HS-5 (cell line): ENCODE data around the gene SPATS2.

ENCODE experiments used
- DNase-seq: peaks from one replicate; pipeline ENCODE4 v3.0.0-alpha.2; 2012; ENCODE audit warnings: low read depth

The SPATS2 gene

DNA sequence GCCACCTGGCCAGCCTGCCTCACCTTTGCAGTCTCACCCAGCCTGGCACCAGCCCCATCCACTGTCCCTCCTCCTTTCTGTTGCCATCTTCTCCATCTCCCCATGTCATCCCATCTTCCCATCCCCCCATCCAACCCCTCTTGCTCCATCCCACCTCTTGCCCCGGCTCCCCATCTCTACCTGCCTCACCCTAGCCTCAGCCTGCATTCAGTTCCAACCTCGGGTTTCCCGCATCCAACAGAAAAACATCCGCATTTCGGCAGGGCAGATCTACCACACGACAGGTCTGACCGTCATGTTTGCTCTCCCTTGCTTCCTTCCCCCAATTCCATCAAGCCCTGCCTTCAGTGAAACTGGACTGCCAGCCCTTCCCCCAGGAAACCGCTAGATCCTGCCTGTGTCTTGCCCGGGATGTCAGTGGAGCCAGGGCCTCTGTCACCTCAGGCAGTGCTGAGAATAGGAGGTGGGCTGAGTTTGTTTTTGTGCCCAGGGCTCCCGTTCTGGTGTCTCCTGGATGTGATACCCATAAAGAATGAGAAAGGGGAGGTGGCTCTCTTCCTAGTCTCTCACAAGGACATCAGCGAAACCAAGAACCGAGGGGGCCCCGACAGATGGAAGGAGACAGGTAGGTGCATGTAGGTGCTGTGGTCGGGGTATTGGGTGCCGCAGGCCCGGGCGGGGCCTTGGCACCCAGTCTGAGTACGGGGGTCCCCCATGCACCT lies 174.0 kb downstream of the SPATS2 start:
- DNase-seq = no peak

DNA sequence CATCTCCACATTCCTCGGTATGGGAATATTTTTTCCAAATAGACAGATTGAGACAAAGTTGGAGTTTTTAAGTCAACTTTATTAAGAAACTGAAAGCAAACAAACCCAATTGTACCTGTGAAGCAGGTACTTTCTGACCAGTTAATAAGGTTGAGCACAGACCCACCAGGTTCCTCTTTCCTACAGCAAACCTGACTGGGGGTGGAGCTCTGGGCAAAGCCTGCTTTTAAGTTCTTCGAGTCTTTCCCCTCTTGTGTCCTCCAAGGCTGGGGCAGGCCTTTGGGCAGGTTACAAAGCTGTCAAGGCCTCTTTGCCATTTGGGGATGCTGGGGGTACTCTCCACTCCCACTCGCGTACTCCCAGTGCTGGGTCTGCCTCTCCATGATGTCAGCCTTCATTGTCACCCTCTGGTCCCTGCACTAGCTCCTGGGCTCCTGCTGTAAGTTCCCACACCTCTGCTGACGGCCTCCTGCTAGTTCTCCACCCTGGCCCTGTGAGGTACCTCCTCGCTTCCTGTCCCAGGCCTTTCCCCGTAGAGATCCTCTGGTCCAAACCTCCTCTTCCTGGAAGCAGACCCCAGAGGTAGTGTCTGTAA lies 174.7 kb downstream of the SPATS2 start:
- no peak for DNase-seq

DNA sequence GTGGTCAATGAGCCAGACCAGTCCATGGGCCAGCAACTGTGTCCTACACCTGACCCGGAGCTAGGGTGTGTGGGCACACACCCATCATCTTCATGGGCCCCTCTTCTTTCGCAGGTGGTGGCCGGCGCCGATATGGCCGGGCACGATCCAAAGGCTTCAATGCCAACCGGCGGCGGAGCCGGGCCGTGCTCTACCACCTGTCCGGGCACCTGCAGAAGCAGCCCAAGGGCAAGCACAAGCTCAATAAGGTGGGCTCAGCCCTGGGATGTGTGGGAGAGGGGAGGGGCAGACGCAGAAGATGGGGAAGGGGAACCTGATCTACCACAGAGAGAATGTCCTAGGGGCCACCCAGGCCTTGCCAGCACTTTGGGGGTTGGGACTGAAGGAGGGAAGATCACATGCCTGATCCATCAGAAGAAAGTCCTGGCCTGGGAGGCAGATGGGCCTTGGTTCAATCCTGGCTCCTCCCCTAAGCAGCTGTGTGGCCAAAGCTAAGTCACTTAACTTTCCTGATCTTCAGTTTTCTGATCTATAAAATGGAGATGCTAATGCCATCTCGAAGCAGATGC lies 175.4 kb downstream of the SPATS2 start:
- no peak for DNase-seq

DNA sequence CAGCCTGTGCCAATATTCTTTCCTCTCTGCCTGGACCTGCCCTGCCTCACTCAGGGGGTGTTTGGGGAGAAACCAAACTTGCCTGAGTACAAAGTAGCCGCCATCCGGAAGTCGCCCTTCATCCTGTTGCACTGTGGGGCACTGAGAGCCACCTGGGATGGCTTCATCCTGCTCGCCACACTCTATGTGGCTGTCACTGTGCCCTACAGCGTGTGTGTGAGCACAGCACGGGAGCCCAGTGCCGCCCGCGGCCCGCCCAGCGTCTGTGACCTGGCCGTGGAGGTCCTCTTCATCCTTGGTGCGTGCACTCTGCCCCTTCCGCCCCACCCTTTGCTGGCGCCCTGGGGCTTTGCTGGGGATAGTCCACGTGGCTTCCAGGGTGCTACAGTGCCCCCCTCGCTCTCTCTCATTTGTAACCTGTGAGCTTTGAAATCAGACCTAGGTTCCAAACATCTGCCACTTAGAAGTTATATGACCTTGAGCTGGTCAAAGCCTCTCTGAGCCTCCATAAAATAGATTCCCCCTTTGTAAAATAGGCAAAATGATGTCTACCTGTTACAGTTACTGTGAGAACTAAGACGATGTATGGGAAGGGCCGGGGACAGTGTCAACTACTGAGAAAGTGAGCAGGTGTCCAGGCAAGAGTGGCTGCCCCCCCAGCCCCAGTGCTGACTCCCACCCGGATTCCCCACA lies 176.1 kb downstream of the SPATS2 start:
- no peak for DNase-seq

DNA sequence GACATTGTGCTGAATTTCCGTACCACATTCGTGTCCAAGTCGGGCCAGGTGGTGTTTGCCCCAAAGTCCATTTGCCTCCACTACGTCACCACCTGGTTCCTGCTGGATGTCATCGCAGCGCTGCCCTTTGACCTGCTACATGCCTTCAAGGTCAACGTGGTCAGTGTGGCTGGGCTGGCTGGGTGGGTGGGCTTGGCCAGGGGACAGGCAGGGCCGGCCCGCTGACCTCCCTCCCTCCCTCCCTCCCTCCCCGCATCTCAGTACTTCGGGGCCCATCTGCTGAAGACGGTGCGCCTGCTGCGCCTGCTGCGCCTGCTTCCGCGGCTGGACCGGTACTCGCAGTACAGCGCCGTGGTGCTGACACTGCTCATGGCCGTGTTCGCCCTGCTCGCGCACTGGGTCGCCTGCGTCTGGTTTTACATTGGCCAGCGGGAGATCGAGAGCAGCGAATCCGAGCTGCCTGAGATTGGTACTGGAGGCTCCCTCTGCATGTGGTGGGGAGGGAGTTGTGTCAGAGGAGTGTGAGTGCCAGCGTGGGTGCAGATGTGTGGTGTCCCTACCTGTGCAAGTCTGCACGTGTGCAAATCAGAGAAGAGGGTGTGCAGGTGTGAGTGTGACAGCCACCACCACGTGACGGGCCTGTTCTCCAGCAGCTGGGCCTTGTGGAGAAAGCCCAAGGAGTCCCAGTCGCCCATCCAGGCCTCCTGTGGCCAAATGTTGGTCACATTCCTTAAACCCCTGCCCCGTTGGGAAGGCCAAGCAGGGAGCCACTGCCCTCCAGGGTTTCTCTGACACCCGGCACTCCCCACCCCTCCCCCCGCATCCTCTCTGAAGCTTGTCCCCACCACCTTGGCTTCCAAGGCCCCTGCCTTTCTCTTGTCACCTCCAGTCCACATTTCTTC lies 176.9 kb downstream of the SPATS2 start:
- DNase-seq = no peak

DNA sequence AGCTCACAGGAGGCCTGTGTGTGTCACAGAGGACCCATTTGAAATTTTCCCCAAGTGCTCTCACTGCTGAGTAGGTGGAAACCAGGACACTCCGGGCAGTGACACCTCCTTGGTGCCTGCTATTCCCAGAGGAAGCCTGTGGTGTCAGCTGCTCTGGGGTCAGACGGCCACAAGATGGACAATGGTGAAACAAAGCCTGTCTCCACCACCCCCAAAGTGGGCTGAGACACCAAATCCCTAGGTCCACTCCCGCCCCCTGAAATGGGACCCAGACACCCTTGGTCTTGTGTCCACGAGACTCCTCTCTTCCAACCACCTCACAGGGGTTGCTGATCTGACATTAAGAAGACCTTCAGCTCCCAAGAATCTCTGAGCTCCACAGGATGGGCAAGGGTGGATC lies 178.6 kb downstream of the SPATS2 start:
- no peak for DNase-seq

DNA sequence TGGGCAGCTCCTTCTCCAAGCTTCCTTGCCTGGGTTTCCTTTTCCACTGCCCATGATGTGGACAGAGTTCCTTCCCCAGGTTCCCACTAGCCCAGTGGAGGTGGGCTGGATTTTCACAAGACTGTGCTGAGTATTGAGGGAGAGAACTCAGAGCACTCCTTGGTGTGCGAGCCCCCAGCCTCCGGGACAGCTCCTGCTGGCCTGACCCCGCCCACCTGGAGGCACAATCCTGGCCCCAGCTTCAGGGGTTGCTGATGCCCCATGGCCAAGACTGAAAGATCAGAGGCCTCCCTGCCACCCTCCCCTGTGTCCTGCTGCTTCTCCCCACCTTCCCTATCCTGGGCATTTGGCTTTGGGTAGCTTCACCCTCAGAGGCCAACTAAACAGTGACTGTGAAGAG lies 179.2 kb downstream of the SPATS2 start:
- no peak for DNase-seq

DNA sequence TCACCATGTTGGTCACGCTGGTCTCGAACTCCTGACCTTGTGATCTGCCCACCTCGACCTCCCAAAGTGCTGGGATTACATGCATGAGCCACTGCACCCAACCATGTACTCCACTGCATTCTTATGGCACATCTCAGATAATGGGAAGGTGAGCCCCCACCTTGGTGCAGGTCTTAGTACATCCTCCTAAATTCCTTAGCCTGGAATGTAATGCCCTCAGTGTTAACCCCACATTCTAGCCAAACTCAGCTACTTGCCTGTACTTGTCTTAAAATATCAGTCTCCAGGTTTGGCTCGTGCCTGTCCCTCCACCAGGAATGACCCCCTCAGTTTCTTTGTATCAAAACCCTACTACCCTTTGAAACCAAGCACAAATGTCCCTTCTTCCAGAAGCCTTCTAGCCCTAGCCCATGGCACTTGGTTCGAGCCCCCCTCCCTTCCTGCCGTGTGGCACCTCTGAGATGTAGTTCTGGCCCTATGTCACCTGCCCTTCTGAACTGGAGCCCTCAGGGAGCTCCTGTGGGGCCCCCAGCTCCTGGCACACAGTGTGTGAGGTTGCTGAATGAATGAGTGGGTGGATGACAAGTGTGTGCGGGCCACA lies 179.9 kb downstream of the SPATS2 start:
- no peak for DNase-seq

DNA sequence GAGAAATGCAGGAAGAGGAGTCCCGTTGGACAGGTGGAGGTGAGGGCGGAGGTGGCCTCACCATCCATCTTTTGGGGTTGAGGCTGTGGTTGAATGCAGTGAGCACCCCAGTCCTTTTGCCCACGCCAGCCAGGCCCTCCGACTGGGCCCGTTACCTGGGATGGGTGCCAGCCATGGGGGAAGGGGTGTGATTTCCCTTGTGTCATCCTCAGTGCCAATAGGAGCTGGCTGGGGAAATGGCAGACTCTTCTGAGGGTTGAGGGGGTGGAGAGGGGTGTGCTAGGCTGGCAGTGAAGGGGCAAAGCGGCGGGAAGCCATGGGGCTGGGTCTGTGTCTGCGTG lies 181.2 kb downstream of the SPATS2 start:
- DNase-seq = no peak

DNA sequence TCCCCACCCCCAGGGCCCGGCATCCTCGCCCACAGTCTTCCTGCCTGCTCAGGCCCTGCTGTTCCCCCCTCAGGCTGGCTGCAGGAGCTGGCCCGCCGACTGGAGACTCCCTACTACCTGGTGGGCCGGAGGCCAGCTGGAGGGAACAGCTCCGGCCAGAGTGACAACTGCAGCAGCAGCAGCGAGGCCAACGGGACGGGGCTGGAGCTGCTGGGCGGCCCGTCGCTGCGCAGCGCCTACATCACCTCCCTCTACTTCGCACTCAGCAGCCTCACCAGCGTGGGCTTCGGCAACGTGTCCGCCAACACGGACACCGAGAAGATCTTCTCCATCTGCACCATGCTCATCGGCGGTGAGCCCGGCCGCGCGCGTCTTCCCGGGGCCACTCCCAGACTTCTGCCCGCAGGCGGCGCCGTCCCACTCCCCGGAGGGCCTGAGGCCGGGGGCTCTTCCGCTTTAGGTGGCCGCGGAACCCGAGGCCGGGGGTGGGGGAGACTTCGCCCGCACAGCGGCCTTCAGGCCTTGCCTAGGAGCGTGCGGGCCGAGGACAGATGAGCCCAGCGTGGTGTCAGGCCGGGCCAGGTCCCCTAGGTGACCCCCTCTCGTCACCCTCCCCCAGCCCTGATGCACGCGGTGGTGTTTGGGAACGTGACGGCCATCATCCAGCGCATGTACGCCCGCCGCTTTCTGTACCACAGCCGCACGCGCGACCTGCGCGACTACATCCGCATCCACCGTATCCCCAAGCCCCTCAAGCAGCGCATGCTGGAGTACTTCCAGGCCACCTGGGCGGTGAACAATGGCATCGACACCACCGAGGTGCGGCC lies 181.8 kb downstream of the SPATS2 start:
- no peak for DNase-seq

DNA sequence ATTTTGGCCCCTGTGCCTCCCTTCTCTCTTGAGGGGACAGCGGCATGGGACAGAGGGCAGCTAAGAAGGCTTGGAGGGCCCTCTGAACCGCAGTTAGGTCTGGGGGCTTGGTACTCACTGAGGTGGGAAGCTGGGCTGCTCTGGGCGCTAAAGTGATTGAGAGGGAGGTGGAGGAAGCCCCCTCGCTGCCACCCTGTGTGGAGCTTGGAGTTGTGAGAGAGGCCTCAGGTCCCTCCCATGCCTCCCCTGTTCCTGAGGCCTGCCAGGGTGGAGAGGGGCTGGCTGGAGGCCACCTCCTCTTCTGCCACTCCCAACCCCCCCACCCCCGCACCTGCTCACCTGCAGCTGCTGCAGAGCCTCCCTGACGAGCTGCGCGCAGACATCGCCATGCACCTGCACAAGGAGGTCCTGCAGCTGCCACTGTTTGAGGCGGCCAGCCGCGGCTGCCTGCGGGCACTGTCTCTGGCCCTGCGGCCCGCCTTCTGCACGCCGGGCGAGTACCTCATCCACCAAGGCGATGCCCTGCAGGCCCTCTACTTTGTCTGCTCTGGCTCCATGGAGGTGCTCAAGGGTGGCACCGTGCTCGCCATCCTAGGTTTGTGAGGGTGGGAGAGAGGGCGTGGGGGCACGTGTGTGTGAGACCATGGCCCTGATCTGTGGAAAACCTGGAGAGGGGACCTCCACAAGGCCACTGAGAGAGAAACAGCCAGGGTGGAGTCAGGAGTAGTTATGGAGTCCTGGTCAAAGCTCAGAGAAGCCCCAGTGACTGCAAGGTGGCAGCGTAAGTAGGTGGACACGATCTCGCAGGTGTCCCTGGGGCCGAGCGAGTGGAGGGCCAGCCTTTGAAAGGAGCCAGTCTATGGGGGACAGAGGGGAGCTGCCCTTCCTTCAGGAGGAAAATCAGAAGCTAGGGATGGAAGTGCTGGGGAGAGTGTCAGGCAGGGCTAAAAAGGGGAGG lies 182.8 kb downstream of the SPATS2 start:
- no peak for DNase-seq

DNA sequence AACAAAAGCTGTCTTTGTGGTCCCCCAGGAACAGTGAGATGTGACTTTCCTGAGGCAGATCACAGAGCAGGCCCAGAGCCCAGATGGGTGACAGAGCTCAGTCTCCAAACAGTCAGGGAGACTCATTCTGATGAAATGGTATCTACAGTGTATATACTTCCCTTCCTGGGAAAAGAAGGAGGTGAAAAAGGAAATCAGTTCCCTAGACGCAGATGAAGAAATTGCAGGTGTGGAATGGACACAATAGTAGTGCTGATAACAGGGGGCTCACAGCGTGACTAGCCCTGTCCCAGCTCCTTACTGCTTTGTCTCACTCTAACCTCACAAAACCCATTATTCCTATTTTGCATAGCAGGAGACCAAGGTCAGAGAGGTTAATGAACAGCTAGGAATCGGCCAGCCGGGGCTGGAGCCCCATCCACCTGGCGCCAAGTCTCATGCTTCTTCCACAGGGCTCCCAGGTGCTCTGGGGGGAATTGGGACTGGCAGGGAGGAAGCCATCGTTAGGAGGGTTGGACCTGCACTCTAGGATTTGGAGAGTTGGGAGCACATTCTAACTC lies 183.5 kb downstream of the SPATS2 start:
- DNase-seq = no peak

DNA sequence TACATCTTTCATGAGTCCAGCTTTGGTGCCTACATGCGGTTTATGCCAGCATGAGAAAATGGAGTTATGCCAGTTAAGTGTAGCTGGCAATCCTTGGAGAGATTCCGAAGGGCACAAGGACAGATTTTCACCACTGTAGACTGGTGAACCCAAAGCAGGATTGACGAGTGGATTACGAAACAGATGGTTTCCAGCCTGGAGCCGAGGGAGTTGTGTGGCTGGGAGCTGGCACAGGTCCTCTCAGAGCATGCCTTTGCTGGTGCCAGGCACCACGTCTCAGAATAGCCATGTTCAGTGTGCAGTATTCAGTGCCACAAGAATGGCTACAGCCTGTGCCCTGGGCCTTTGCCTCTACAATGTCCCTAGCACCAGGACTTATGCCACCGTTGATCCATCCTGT lies 184.8 kb downstream of the SPATS2 start:
- no peak for DNase-seq

DNA sequence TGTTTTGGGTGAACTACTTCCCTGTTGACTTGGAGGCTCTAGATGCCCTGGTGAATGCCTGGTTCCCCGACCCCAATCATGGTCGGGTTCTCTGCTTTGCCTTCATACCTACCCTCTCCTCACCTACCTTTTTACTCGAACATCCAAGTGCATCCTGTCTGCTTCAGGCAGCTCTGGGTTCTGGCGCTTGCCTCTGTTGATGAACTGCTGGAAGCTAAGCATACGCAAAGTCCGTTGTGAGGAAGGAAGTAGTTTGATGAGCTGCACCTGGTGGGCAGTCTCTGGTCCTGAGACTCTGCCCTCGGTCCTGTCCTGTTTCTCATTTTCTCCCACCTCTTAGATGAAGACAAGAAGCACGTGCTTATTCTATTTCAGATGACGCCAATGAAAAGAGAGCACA lies 185.2 kb downstream of the SPATS2 start:
- DNase-seq = no peak

DNA sequence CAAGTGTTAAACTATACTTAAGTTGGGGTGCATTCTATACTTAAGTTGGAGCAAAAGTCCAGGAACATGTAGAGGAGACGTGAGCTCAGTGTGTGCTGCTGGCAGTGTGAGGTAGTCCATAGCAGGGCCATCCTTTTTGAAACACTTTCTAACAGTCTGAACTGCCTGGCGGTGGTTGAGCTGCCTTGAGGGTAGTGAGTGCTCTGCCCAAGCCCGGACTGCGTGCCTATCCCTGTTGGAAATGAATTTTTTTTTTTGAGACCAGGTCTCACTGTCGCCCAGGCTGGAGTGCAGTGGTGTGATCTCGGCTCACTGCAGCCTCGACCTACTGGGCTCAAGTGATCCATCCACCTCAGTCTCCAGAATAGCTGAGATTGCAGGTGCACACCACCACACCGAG lies 185.6 kb downstream of the SPATS2 start:
- DNase-seq = no peak

DNA sequence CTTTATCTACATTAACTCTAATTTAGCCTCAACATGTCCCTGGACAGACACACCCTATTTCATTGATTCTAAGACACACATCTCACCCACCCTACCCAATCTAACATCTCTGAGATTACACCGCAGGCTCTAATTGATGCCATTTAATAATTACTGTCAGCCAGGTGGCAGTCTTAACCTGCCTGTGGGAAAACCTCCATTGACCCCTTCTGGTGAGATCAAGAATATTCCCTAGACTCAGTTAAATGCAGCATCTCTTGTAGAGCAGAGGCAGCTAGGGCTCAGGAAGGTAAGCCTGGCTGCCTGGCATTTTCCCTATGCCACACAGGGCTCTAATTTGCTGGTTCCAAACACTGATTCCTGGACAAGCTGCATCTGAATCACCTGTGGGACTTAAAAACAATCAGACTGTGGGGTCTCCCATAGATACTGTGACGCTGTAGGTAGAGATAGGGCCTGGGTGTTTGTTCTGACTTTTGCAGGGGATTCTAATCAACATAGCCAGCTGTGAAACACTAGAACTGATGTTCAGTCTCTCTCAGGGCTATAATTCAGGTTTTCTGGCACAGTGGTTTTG lies 186.3 kb downstream of the SPATS2 start:
- no peak for DNase-seq

DNA sequence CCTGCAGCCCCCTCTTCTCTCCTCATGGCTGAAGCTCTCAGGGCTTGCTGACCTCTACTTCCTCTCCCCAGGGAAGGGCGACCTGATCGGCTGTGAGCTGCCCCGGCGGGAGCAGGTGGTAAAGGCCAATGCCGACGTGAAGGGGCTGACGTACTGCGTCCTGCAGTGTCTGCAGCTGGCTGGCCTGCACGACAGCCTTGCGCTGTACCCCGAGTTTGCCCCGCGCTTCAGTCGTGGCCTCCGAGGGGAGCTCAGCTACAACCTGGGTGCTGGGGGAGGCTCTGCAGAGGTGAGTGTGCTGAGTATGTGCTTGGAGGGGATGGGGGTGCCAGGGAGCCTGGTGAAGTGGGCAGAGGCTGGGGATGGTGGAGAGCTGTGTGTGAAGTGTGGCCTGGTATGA lies 187.0 kb downstream of the SPATS2 start:
- no peak for DNase-seq

DNA sequence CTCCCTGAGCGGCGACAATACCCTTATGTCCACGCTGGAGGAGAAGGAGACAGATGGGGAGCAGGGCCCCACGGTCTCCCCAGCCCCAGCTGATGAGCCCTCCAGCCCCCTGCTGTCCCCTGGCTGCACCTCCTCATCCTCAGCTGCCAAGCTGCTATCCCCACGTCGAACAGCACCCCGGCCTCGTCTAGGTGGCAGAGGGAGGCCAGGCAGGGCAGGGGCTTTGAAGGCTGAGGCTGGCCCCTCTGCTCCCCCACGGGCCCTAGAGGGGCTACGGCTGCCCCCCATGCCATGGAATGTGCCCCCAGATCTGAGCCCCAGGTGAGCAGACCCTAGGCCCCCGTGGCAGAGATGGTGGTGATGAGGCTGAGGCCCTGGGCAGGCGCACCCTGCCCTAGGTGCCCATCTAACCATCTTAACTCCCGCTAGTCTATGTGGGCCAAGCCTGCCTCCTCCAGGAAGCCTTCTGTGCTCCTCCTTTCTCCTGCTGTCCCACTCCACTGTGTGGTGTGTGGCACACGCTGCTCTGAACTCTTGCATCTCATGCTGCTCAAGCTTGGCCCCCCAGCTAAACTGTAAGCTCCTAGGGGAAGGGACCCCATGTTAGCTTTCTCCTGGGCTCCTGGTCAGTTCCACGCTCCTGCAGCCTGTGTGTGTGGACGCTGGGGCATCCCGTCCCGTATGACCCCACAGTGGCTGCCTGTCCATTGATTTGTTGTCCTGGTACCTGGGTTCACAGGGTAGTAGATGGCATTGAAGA lies 188.5 kb downstream of the SPATS2 start:
- DNase-seq = no peak
